Activated naive CD4-positive, alpha-beta T cell treated with anti-CD3 and anti-CD28 coated beads, Interleukin-2, amount 10 ng/mL, durations not matched to agents 7 days and 5 days (primary cell): ENCODE results near the gene PFN3.
"Not testable (repeated sequence)": the region's sequence is repeated elsewhere in the genome, so short reads cannot be mapped to it uniquely, and the experiment has no call there.

ENCODE experiments used
- CTCF ChIA-PET: fragments of 350-600 bp; sonication (Branson Sonifier 250); formaldehyde crosslinking; loops from one replicate; lab custom pipeline; 2021; ENCODE audit warnings: antibody characterized with exemption; lab: Charles Lee
- DNase-seq: peaks from one replicate; pipeline ENCODE4 v3.0.0-alpha.2; 2020
- H3K27ac Mint-ChIP-seq: one replicate; pipeline ENCODE4 v1.8.0; 2021; ENCODE audit warnings: mild to moderate bottlenecking, moderate library complexity, mixed read lengths
- H3K27me3 Mint-ChIP-seq: one replicate; pipeline ENCODE4 v1.8.0; 2021; ENCODE audit warnings: mild to moderate bottlenecking, mixed read lengths
- H3K36me3 Mint-ChIP-seq: one replicate; pipeline ENCODE4 v1.8.0; 2021; ENCODE audit warnings: mixed read lengths
- H3K4me1 Mint-ChIP-seq: one replicate; pipeline ENCODE4 v1.8.0; 2021; ENCODE audit warnings: mixed read lengths
- H3K4me3 Mint-ChIP-seq: one replicate; pipeline ENCODE4 v1.8.0; 2021; ENCODE audit warnings: mild to moderate bottlenecking, moderate library complexity, mixed read lengths
- H3K9me3 Mint-ChIP-seq: one replicate; pipeline ENCODE4 v1.8.0; 2021; ENCODE audit warnings: mixed read lengths

Gene PFN3

GRCh38 chr5:177425801-177426565 is 25.5 kb upstream of the PFN3 start:
- H3K9me3 Mint-ChIP-seq = peaks cover 4% of the 10 kb centered on the region
- peak; percentile 100 for DNase-seq
- peak overlapping the region; percentile 97 for H3K27ac Mint-ChIP-seq
- H3K4me3 Mint-ChIP-seq = peak overlapping the region; percentile 86
- no peaks in the 10 kb centered on the region for H3K27me3 Mint-ChIP-seq
- H3K4me1 Mint-ChIP-seq = peaks cover 50% of the 10 kb centered on the region
- CTCF ChIA-PET = interaction anchor here (0.7 to 14.5 kb wide), 8 partner anchors 18 to 116 kb away, joined by 3 to 172 read pairs (median 4); partner anchors contain the start of genes F12 and PFN3
- peaks cover 36% of the 10 kb centered on the region for H3K36me3 Mint-ChIP-seq

- Mint-ChIP-seq H3K4me3 (peak overlapping the region; percentile 86), H3K36me3 (peaks cover 30% of the 10 kb centered on the region), H3K27me3 (no peaks in the 10 kb centered on the region), H3K4me1 (peaks cover 44% of the 10 kb centered on the region), H3K27ac (peak overlapping the region; percentile 97), H3K9me3 (peaks cover 4% of the 10 kb centered on the region)
- no peak for DNase-seq
- CTCF ChIA-PET = interaction anchor here (0.7 to 14.5 kb wide), 4 partner anchors 20 to 36 kb away, joined by 3 to 172 read pairs (median 46); partner anchors contain the start of genes F12 and PFN3
These were observed 24.8 kb upstream of the PFN3 start for GRCh38 chr5:177425196-177425800.

GRCh38 chr5:177423671-177424070 is 23.2 kb upstream of the PFN3 start:
- DNase-seq = no peak
- H3K9me3 Mint-ChIP-seq = peaks cover 4% of the 10 kb centered on the region
- H3K36me3 Mint-ChIP-seq = peaks cover 16% of the 10 kb centered on the region
- peaks cover 6% of the 10 kb centered on the region for H3K27me3 Mint-ChIP-seq
- H3K4me3 Mint-ChIP-seq = no peak overlapping the region
- H3K4me1 Mint-ChIP-seq = peaks cover 27% of the 10 kb centered on the region
- no peak overlapping the region for H3K27ac Mint-ChIP-seq
- CTCF ChIA-PET = interaction anchor here (1.2 to 14.5 kb wide), 4 partner anchors 8 to 33 kb away, joined by 3 to 172 read pairs (median 46); partner anchors contain the start of genes F12 and PFN3

- no peaks in the 10 kb centered on the region for H3K36me3 Mint-ChIP-seq
- DNase-seq = no peak
- peaks cover 20% of the 10 kb centered on the region for H3K4me1 Mint-ChIP-seq
- H3K4me3 Mint-ChIP-seq = no peak overlapping the region
- peaks cover 4% of the 10 kb centered on the region for H3K9me3 Mint-ChIP-seq
- CTCF ChIA-PET = interaction anchor here (1.4 to 14.5 kb wide), 2 partner anchors 16 to 34 kb away, joined by 3 to 172 read pairs; partner anchors contain the start of genes F12 and PFN3
- no peak overlapping the region for H3K27ac Mint-ChIP-seq
- peaks cover 13% of the 10 kb centered on the region for H3K27me3 Mint-ChIP-seq
These were observed 20.8 kb upstream of the PFN3 start for GRCh38 chr5:177421062-177421798.

- peaks cover 17% of the 10 kb centered on the region for H3K27me3 Mint-ChIP-seq
- H3K4me3 Mint-ChIP-seq, H3K36me3 Mint-ChIP-seq, H3K9me3 Mint-ChIP-seq, DNase-seq, H3K27ac Mint-ChIP-seq: not testable (repeated sequence)
- CTCF ChIA-PET = interaction anchor here (2.3 kb wide), 1 partner anchor 16 kb away, joined by 8 read pairs; no protein-coding TSS in a partner anchor
- H3K4me1 Mint-ChIP-seq = peaks cover 17% of the 10 kb centered on the region
These were observed 20.0 kb upstream of the PFN3 start for GRCh38 chr5:177420472-177420871.

GRCh38 chr5:177419046-177419445 is 18.6 kb upstream of the PFN3 start:
- no peak overlapping the region for H3K4me3 Mint-ChIP-seq
- H3K27ac Mint-ChIP-seq = no peak overlapping the region
- H3K36me3 Mint-ChIP-seq = no peaks in the 10 kb centered on the region
- CTCF ChIA-PET = interaction anchor here (0.6 to 2.3 kb wide), 4 partner anchors 11 to 26 kb away, joined by 3 to 8 read pairs (median 3); no protein-coding TSS in a partner anchor
- peaks cover 20% of the 10 kb centered on the region for H3K27me3 Mint-ChIP-seq
- DNase-seq = no peak
- peaks cover 12% of the 10 kb centered on the region for H3K4me1 Mint-ChIP-seq
- H3K9me3 Mint-ChIP-seq = peaks cover 4% of the 10 kb centered on the region

- DNase-seq, H3K9me3 Mint-ChIP-seq, H3K27ac Mint-ChIP-seq, H3K4me3 Mint-ChIP-seq, H3K36me3 Mint-ChIP-seq: not testable (repeated sequence)
- peaks cover 22% of the 10 kb centered on the region for H3K4me1 Mint-ChIP-seq
- peaks cover 26% of the 10 kb centered on the region for H3K27me3 Mint-ChIP-seq
- CTCF ChIA-PET = interaction anchor here (1.6 to 1.7 kb wide), 2 partner anchors 12 to 14 kb away, joined by 5 read pairs; no protein-coding TSS in a partner anchor
These were observed 16.6 kb upstream of the PFN3 start for GRCh38 chr5:177417081-177417480.

- H3K27ac Mint-ChIP-seq = no peak overlapping the region
These were observed 14.0 kb upstream of the PFN3 start for GRCh38 chr5:177414481-177414880.

GRCh38 chr5:177412603-177413233 is 12.3 kb upstream of the PFN3 start:
- DNase-seq = no peak
- Mint-ChIP-seq H3K4me1 (peaks cover 37% of the 10 kb centered on the region), H3K4me3 (no peak overlapping the region), H3K36me3 (no peaks in the 10 kb centered on the region), H3K9me3 (no peaks in the 10 kb centered on the region), H3K27me3 (peaks cover 40% of the 10 kb centered on the region), H3K27ac (peak overlapping the region; percentile 50)
- CTCF ChIA-PET = interaction anchor here (1.0 to 2.1 kb wide), 4 partner anchors 9 to 42 kb away, joined by 4 to 6 read pairs (median 4); no protein-coding TSS in a partner anchor

More at GRCh38 chr5:177414481-177414880, 14.0 kb upstream of the PFN3 start:
- H3K27me3 Mint-ChIP-seq = peaks cover 28% of the 10 kb centered on the region
- H3K36me3 Mint-ChIP-seq = no peaks in the 10 kb centered on the region
- H3K9me3 Mint-ChIP-seq = no peaks in the 10 kb centered on the region
- no peak overlapping the region for H3K4me3 Mint-ChIP-seq
- DNase-seq = no peak
- H3K4me1 Mint-ChIP-seq = peaks cover 37% of the 10 kb centered on the region
- CTCF ChIA-PET = interaction anchor here (1.1 to 2.0 kb wide), 3 partner anchors 10 to 42 kb away, joined by 3 to 13 read pairs (median 6); no protein-coding TSS in a partner anchor

- H3K4me1 Mint-ChIP-seq = peaks cover 42% of the 10 kb centered on the region
- H3K9me3 Mint-ChIP-seq = no peaks in the 10 kb centered on the region
- no peak overlapping the region for H3K4me3 Mint-ChIP-seq
- no peak overlapping the region for H3K27ac Mint-ChIP-seq
- DNase-seq = no peak
- H3K27me3 Mint-ChIP-seq = peaks cover 46% of the 10 kb centered on the region
- no peaks in the 10 kb centered on the region for H3K36me3 Mint-ChIP-seq
- CTCF ChIA-PET = interaction anchor here (0.6 kb wide), 1 partner anchor 134 kb away, joined by 3 read pairs; no protein-coding TSS in a partner anchor
These were observed 10.1 kb upstream of the PFN3 start for GRCh38 chr5:177410575-177410974.

- H3K27ac Mint-ChIP-seq = no peak within 1 kb of the TSS
- no peak for DNase-seq
- no peaks in the 10 kb centered on the region for H3K36me3 Mint-ChIP-seq
- H3K4me1 Mint-ChIP-seq = peaks cover 45% of the 10 kb centered on the region
- CTCF ChIA-PET = interaction anchor here (0.7 to 9.7 kb wide), 9 partner anchors 19 to 48 kb away, joined by 3 to 228 read pairs (median 5); partner anchors contain the start of gene GRK6
- H3K9me3 Mint-ChIP-seq = no peaks in the 10 kb centered on the region
- H3K4me3 Mint-ChIP-seq = no peak within 1 kb of the TSS
- peaks cover 58% of the 10 kb centered on the region for H3K27me3 Mint-ChIP-seq
These were observed 8.8 kb upstream of the PFN3 start, which contains the start of gene F12 for GRCh38 chr5:177409043-177409801. Gene F12, minus strand, starts transcription at chr5:177409564. Its CDS starts 37 bp downstream, at chr5:177409527.

- peaks cover 84% of the 10 kb centered on the region for H3K27me3 Mint-ChIP-seq
- no peak for DNase-seq
- H3K4me3 Mint-ChIP-seq = no peak overlapping the region
- CTCF ChIA-PET = interaction anchor here (1.5 to 9.7 kb wide), 10 partner anchors 9 to 95 kb away, joined by 5 to 228 read pairs (median 60); partner anchors contain the start of genes GRK6, PDLIM7 and PRR7
- H3K27ac Mint-ChIP-seq = no peak overlapping the region
- H3K36me3 Mint-ChIP-seq = no peaks in the 10 kb centered on the region
- peaks cover 43% of the 10 kb centered on the region for H3K4me1 Mint-ChIP-seq
- H3K9me3 Mint-ChIP-seq = no peaks in the 10 kb centered on the region
These were observed 5.3 kb upstream of the PFN3 start for GRCh38 chr5:177405805-177406204.
